ENCODE results near the gene JMJD6. TPM values are rescaled to one million over a fixed set of nuclear protein-coding genes. Genes with fewer than 3 reads are reported as not detected.

The JMJD6 gene
- total and polyA plus RNA-seq, 9 of the 15 experiments (the other 6 are each of a cell fraction or from before 2014, with no cell fraction given), result 2.5 to 52.3 (median 36.3) TPM

- TF ChIP-seq ZNF280A (IDR thresholded peaks at IDR 0.05; ENCODE audit: low read depth, partially characterized antibody), result no peak
- no peak for TF ChIP-seq NR1H2 (CRISPR knock-in tag; IDR thresholded peaks at IDR 0.05)
- no peak for TF ChIP-seq LEF1 (IDR thresholded peaks at IDR 0.05)
Observed at GRCh38 chr17:76674600-76674999, 51.8 kb downstream of the JMJD6 start (continued).

GRCh38 chr17:76673729-76674128, 52.7 kb downstream of the JMJD6 start:
- WGBS (ENCODE audit: insufficient coverage, low coverage, missing lambda C conversion rate), result 52% methylated on average over 5 of the region's 5 CpGs
- Histone ChIP-seq H3K4me1 (replicated peaks in 1 of 2; ENCODE audit: control insufficient read depth in 2 of 2, insufficient read depth in 2 of 2, low read length in 2 of 2) (peaks cover 26 to 27% of the 10 kb centered on the region in 2 experiments; a peak in 4 of 5 replicates), H3K4me3 (no peak overlapping the region), H3K27ac (ENCODE audit: extremely low read depth, low read depth, low read length) (no peak overlapping the region), H2AFZ (ENCODE audit: low read depth, low read length) (peak overlapping the region; percentile 12; the same call in 1 of the 2 replicates), H3K4me2 (ENCODE audit: insufficient read depth, low read length) (no peak overlapping the region), H3K36me3 (ENCODE audit: control insufficient read depth, insufficient read depth, low read length) (no peaks in the 10 kb centered on the region), H3K9ac (ENCODE audit: insufficient read depth in 1 of 2, low read depth in 2 of 2, low read length in 2 of 2) (no peak overlapping the region; a peak in 1 of 4 replicates), H3K9me3 (replicated peaks; ENCODE audit: control insufficient read depth, insufficient read depth, low read depth, low read length) (no peaks in the 10 kb centered on the region), H3K27me3 (ENCODE audit: control insufficient read depth in 2 of 2, insufficient read depth in 2 of 2, low read length in 2 of 2) (no peaks in the 10 kb centered on the region), H4K20me1 (replicated peaks; ENCODE audit: control insufficient read depth, insufficient read depth, low read length) (no peaks in the 10 kb centered on the region), H3K79me2 (ENCODE audit: control insufficient read depth, insufficient read depth, low read length) (peaks cover 7% of the 10 kb centered on the region; the same call in 2 of the 3 replicates), H3K9me1 (ENCODE audit: control insufficient read depth, insufficient read depth, low read length) (no peaks in the 10 kb centered on the region)
- no TSS peak for BruUV-seq (replicated peaks)
- peak; percentile 74 for TF ChIP-seq PKNOX1 (IDR thresholded peaks at IDR 0.05)
- no peak for TF ChIP-seq ZNF639 (CRISPR knock-in tag; conservative IDR thresholded peaks at IDR 0.05 in 1 of 2, IDR thresholded peaks at IDR 0.05 in 1 of 2)
- FAIRE-seq (no peak), ATAC-seq (no peak), DNase-seq (ENCODE audit: extremely low read depth in 1 of 4, low spot score in 3 of 4) (peak in 1 of 4 experiments; percentile 4)
- POLR2A ChIA-PET, result interaction anchor here (0.6 to 1.2 kb wide), 4 partner anchors 13 to 181 kb away, joined by 3 to 4 read pairs (median 3); partner anchors contain the start of gene ST6GALNAC1
- CTCF ChIA-PET (ENCODE audit: low intra/inter-chr PET ratio), result interaction anchor here (0.7 kb wide), 1 partner anchor 50 kb away, joined by 5 read pairs; no protein-coding TSS in a partner anchor
- intact Hi-C loops (cut with micrococcal nuclease), result loop anchor here (5.0 kb wide), 1 partner anchor 36 kb away; no protein-coding TSS in a partner anchor
- in situ Hi-C loops (cut with MboI), result no loop called here
